Upper lobe of left lung (tissue), 6 donors: ENCODE results near the gene USP27X. TPM values are rescaled to one million over a fixed set of nuclear protein-coding genes. Genes with fewer than 3 reads are reported as not detected.
A peak's percentile ranks its signal among the peaks of the same experiment; 100 is the strongest.

Experiments used
- ATAC-seq, 2 donors: fragments of 200-7000 bp; cut with Tn5 transposase; one replicate each; pipeline ENCODE4 v1.9.1; 2022; ENCODE audit warnings: mild to moderate bottlenecking in 2 of 2, moderate library complexity in 2 of 2; ENCODE audit not compliant: low FRiP score in 2 of 2
- DNase-seq, 2 donors: peaks; one replicate each; pipeline ENCODE4 v3.0.0-alpha.2; 2019 to 2020
- H3K27ac ChIP-seq, 4 donors: fragments of 200-600 bp; sonication (generic); one replicate each; pipeline ENCODE4 v1.5.1; 2016 to 2019
- H3K27me3 ChIP-seq, 4 donors: fragments of 200-600 bp; sonication (generic); one replicate each; pipeline ENCODE4 v1.5.1; 2017 to 2019
- H3K36me3 ChIP-seq, 4 donors: fragments of 200-600 bp; sonication (generic); one replicate each; pipeline ENCODE4 v1.5.1; 2016 to 2019
- H3K4me1 ChIP-seq, 4 donors: fragments of 200-600 bp; sonication (generic); one replicate each; pipeline ENCODE4 v1.5.1; 2018 to 2019
- H3K4me3 ChIP-seq, 4 donors: fragments of 200-600 bp; sonication (generic); one replicate each; pipeline ENCODE4 v1.5.1; 2017 to 2019; ENCODE audit warnings: mild to moderate bottlenecking in 2 of 4, moderate library complexity in 1 of 4
- H3K9me3 ChIP-seq, 4 donors: fragments of 200-600 bp; sonication (generic); one replicate each; pipeline ENCODE4 v1.5.1; 2018 to 2019
- CTCF ChIP-seq, 6 experiments: fragments of 450-650 bp in 4 of 6; fragments of 200-600 bp in 2 of 6; sonication (generic) in 2 of 6; IDR thresholded peaks; one replicate each; pipeline ENCODE4 v1.5.1; 2016 to 2019; ENCODE audit warnings: antibody characterized with exemption in 6 of 6
- EP300 ChIP-seq, 4 donors: sonication (generic); formaldehyde crosslinking; IDR thresholded peaks; one replicate each; pipeline ENCODE4 v1.5.1; 2017; ENCODE audit warnings: antibody characterized with exemption in 4 of 4, control low read depth in 2 of 4
- POLR2A ChIP-seq, 4 donors: fragments of 450-650 bp; IDR thresholded peaks; one replicate each; pipeline ENCODE4 v1.5.1; 2016 to 2017; ENCODE audit warnings: antibody characterized with exemption in 4 of 4, mild to moderate bottlenecking in 2 of 4
- POLR2AphosphoS5 ChIP-seq, 2 donors: sonication (generic); formaldehyde crosslinking; IDR thresholded peaks; one replicate each; pipeline ENCODE4 v1.5.1; 2017; ENCODE audit warnings: antibody characterized with exemption in 2 of 2
- WGBS, 2 donors: methylation state at CpG; one replicate each; pipeline ENCODE4 v1.1.5; 2017 to 2018; 5-methylcytosine and 5-hydroxymethylcytosine counted together
- total RNA-seq, 6 donors: library from RNA; depleted of rRNA in 4 of 6; stranded (reverse); fragments of >200 nt in 4 of 6; gene quantifications; one replicate each; pipeline versions ENCODE4 v1.1.0 to v1.2.1, GENCODE V29; 2016 to 2021
- donor health status: DM: no; HTN: no; CAD: no; lungs with moderate emphysema.
- donor health status: DM: no; HTN: yes; CAD: no; lungs with severe emphysema.

Gene USP27X
- total RNA-seq, 6 donors from 2014 or later, result 1.0 to 5.9 (median 3.9) TPM

GRCh38 chrX:49922291-49923241 lies 43.3 kb downstream of the USP27X start, which contains the start of gene CLCN5:
Gene CLCN5 (plus strand): TSS chrX:49922596. CDS start chrX:49925299, 2,703 bp downstream.
- ATAC-seq (peak; percentile 96 to 99), DNase-seq (peak; percentile 96 to 99)
- 0 to 53% methylated on average over 1 to 35 of the region's 83 CpGs for WGBS, 2 donors
- Histone ChIP-seq H3K36me3 (no peaks in the 10 kb centered on the region), H3K9me3 (no peaks in the 10 kb centered on the region), H3K4me3 (peak within 1 kb of the TSS; percentile 54 to 85 (median 66)), H3K27me3 (no peaks in the 10 kb centered on the region), H3K4me1 (peaks cover 0 to 7% (median 5%) of the 10 kb centered on the region in 4 donors), H3K27ac (peak within 1 kb of the TSS; percentile 75 to 85 (median 78))
- TF ChIP-seq POLR2A (IDR thresholded peaks at IDR 0.05) (peak in 3 of 4 donors; percentile 37 to 64 (median 55)), EP300 (IDR thresholded peaks at IDR 0.05) (no peak), POLR2AphosphoS5 (IDR thresholded peaks at IDR 0.05) (peak in 1 of 2 donors; percentile 65), CTCF (IDR thresholded peaks at IDR 0.05) (peak in 1 of 6 experiments; percentile 28)

- ATAC-seq (no peak), DNase-seq (no peak)
- H3K27ac ChIP-seq, result no peak overlapping the region
- TF ChIP-seq CTCF (IDR thresholded peaks at IDR 0.05) (no peak), POLR2AphosphoS5 (IDR thresholded peaks at IDR 0.05) (no peak)
- no peaks in the 10 kb centered on the region for H3K27me3 ChIP-seq
- no peaks in the 10 kb centered on the region for H3K9me3 ChIP-seq
- WGBS, 2 donors, result 40 to 59% methylated on average over 2 of the region's 2 CpGs
- no peaks in the 10 kb centered on the region for H3K36me3 ChIP-seq
- no peak overlapping the region for H3K4me3 ChIP-seq
- peaks cover 0 to 4% (median 2%) of the 10 kb centered on the region in 4 donors for H3K4me1 ChIP-seq
Measured at GRCh38 chrX:49925176-49925575, 45.9 kb downstream of the USP27X start.

- H3K27me3 ChIP-seq, result no peaks in the 10 kb centered on the region
- no peaks in the 10 kb centered on the region for H3K9me3 ChIP-seq
- H3K4me3 ChIP-seq, result no peak overlapping the region
- ATAC-seq (no peak), DNase-seq (no peak)
- H3K4me1 ChIP-seq, result no peaks in the 10 kb centered on the region
- no peak overlapping the region for H3K27ac ChIP-seq
- 27 to 59% methylated on average over 1 of the region's 1 CpG for WGBS, 2 donors
- H3K36me3 ChIP-seq, result no peaks in the 10 kb centered on the region
- TF ChIP-seq CTCF (IDR thresholded peaks at IDR 0.05) (no peak), POLR2AphosphoS5 (IDR thresholded peaks at IDR 0.05) (no peak), EP300 (IDR thresholded peaks at IDR 0.05) (no peak), POLR2A (IDR thresholded peaks at IDR 0.05) (no peak)
Measured at GRCh38 chrX:49930039-49930438, 50.8 kb downstream of the USP27X start.

Other genes starting within 250 kb of the USP27X start
- not detected for gene PAGE1, start 183.5 kb upstream of the USP27X start, total RNA-seq
- gene PAGE4, start 50.2 kb upstream of the USP27X start, total RNA-seq, result not detected
- gene CLCN5, start 43.1 kb downstream of the USP27X start, total RNA-seq, result 10 to 100 TPM in 3 of 6 donors, 1 to 10 TPM in 3; 4.2 to 14.4 (median 10.2) TPM